ENCODE data around the gene TCF21. TPM values are rescaled to one million over a fixed set of nuclear protein-coding genes. Genes with fewer than 3 reads are reported as not detected.

The TCF21 gene
- total and polyA plus RNA-seq, 2 experiments from 2014 or later, result 8.2 to 10.1 TPM

GRCh38 chr6:133880896-133881295, 8.0 kb upstream of the TCF21 start:
- Histone ChIP-seq H2AFZ (no peak overlapping the region), H3K4me1 (ENCODE audit: insufficient read depth) (no peaks in the 10 kb centered on the region), H4K20me1 (ENCODE audit: insufficient read depth, poor library complexity, severe bottlenecking) (no peaks in the 10 kb centered on the region), H3K9me2 (replicated peaks; ENCODE audit: insufficient read depth) (no peaks in the 10 kb centered on the region), H3K4me3 (no peak overlapping the region), H3K4me2 (no peak overlapping the region), H3K27ac (no peak overlapping the region), H3K27me3 (peaks cover 12% of the 10 kb centered on the region), H3K9me3 (ENCODE audit: low read depth) (no peaks in the 10 kb centered on the region), H3K79me2 (no peaks in the 10 kb centered on the region), H3K36me3 (replicated peaks; ENCODE audit: insufficient read depth, low read depth) (no peaks in the 10 kb centered on the region)
- no peak for DNase-seq (ENCODE audit: low spot score)
- WGBS (ENCODE audit: low lambda C conversion rate, missing lambda C conversion rate), result 78% methylated on average over 2 of the region's 2 CpGs
- TF ChIP-seq EZH2 (IDR thresholded peaks at IDR 0.05; ENCODE audit: borderline replicate concordance) (no peak), EZH2phosphoT487 (IDR thresholded peaks at IDR 0.05; ENCODE audit: low read depth, severe bottlenecking, unreplicated experiment) (no peak)
- TF ChIP-seq, protein P1, sequence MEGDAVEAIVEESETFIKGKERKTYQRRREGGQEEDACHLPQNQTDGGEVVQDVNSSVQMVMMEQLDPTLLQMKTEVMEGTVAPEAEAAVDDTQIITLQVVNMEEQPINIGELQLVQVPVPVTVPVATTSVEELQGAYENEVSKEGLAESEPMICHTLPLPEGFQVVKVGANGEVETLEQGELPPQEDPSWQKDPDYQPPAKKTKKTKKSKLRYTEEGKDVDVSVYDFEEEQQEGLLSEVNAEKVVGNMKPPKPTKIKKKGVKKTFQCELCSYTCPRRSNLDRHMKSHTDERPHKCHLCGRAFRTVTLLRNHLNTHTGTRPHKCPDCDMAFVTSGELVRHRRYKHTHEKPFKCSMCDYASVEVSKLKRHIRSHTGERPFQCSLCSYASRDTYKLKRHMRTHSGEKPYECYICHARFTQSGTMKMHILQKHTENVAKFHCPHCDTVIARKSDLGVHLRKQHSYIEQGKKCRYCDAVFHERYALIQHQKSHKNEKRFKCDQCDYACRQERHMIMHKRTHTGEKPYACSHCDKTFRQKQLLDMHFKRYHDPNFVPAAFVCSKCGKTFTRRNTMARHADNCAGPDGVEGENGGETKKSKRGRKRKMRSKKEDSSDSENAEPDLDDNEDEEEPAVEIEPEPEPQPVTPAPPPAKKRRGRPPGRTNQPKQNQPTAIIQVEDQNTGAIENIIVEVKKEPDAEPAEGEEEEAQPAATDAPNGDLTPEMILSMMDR (IDR thresholded peaks at IDR 0.05; ENCODE audit: poor library complexity), result no peak

- TF ChIP-seq, protein P1 (IDR thresholded peaks at IDR 0.05; ENCODE audit: poor library complexity), result no peak
- TF ChIP-seq EZH2phosphoT487 (IDR thresholded peaks at IDR 0.05; ENCODE audit: low read depth, severe bottlenecking, unreplicated experiment) (no peak), EZH2 (IDR thresholded peaks at IDR 0.05; ENCODE audit: borderline replicate concordance) (no peak)
- Histone ChIP-seq H3K27ac (no peak overlapping the region), H4K20me1 (ENCODE audit: insufficient read depth, poor library complexity, severe bottlenecking) (no peaks in the 10 kb centered on the region), H3K9me2 (replicated peaks; ENCODE audit: insufficient read depth) (no peaks in the 10 kb centered on the region), H2AFZ (no peak overlapping the region), H3K36me3 (replicated peaks; ENCODE audit: insufficient read depth, low read depth) (no peaks in the 10 kb centered on the region), H3K4me3 (no peak overlapping the region), H3K4me1 (ENCODE audit: insufficient read depth) (peaks cover 6% of the 10 kb centered on the region), H3K27me3 (peaks cover 58% of the 10 kb centered on the region), H3K9me3 (ENCODE audit: low read depth) (no peaks in the 10 kb centered on the region), H3K79me2 (peaks cover 10% of the 10 kb centered on the region), H3K4me2 (no peak overlapping the region)
- no peak for DNase-seq (ENCODE audit: low spot score)
- 50% methylated on average over 2 of the region's 2 CpGs for WGBS (ENCODE audit: low lambda C conversion rate, missing lambda C conversion rate)
These were observed 2.7 kb upstream of the TCF21 start for GRCh38 chr6:133886104-133886775.

DNA sequence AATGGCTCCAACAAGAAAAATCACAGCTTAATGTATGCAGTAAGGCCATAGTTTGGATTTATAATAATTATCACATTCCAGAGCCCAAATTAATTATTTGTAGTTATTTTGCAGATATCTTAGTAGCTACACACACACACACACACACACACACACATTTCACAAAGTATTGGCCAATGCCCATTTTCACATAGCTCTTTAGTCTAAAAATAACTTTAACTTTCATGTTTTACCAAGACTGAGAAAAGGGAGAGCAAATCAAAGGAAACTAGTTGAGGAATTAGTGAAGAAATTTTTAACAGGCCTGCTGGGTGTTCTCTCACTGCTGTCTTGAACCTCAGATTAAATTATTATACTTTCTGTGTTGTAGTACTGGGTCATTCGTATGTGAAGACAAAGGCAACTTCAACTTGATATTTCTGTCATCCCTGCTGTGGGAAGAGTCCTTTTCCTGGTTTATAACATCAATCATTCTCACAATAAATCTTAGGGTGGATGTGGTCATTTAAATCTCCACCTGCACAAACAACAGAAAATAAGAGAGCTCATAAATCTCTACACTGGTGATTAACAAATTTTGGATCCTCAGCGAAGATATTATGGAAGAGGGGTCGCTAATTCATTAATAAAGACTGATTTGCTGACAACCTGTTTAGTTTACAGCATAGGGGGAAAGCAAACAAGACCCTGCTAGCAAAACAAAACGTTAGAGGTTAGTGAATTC, 1.6 kb upstream of the TCF21 start:
- TF ChIP-seq, protein P1 (IDR thresholded peaks at IDR 0.05; ENCODE audit: poor library complexity), result no peak
- Histone ChIP-seq H3K79me2 (peaks cover 10% of the 10 kb centered on the region), H4K20me1 (ENCODE audit: insufficient read depth, poor library complexity, severe bottlenecking) (no peaks in the 10 kb centered on the region), H3K36me3 (replicated peaks; ENCODE audit: insufficient read depth, low read depth) (no peaks in the 10 kb centered on the region), H3K4me3 (no peak overlapping the region), H3K9me3 (ENCODE audit: low read depth) (no peaks in the 10 kb centered on the region), H3K9me2 (replicated peaks; ENCODE audit: insufficient read depth) (no peaks in the 10 kb centered on the region), H3K4me2 (peak overlapping the region; percentile 33), H2AFZ (no peak overlapping the region), H3K4me1 (ENCODE audit: insufficient read depth) (peaks cover 8% of the 10 kb centered on the region), H3K27ac (no peak overlapping the region), H3K27me3 (peaks cover 69% of the 10 kb centered on the region)
- 37% methylated on average over 4 of the region's 4 CpGs for WGBS (ENCODE audit: low lambda C conversion rate, missing lambda C conversion rate)
- no peak for DNase-seq (ENCODE audit: low spot score)
